ENCODE results near the gene CCNF. TPM values are rescaled to one million over a fixed set of nuclear protein-coding genes. Genes with fewer than 3 reads are reported as not detected.

Gene CCNF
- total and polyA plus RNA-seq, 2 donors: 4.0 to 22.7 TPM

Other genes with a start within 250 kb of the CCNF start
- 0.05 TPM for gene CASKIN1, start 232.8 kb upstream of the CCNF start, total RNA-seq
- gene CASKIN1, start 232.8 kb upstream of the CCNF start, polyA plus RNA-seq: 0.48 TPM
- gene MLST8, start 224.0 kb upstream of the CCNF start, total RNA-seq: 20.3 TPM
- 34.6 TPM for gene MLST8, start 224.0 kb upstream of the CCNF start, polyA plus RNA-seq
- gene BRICD5, start 218.6 kb upstream of the CCNF start, total RNA-seq: 4.0 TPM
- gene BRICD5, start 218.6 kb upstream of the CCNF start, polyA plus RNA-seq: 21.3 TPM
- gene PGP, start 214.6 kb upstream of the CCNF start, total RNA-seq: 12.4 TPM
- 12.9 TPM for gene PGP, start 214.6 kb upstream of the CCNF start, polyA plus RNA-seq
- gene E4F1, start 205.9 kb upstream of the CCNF start, total RNA-seq: 26.5 TPM
- 42.3 TPM for gene E4F1, start 205.9 kb upstream of the CCNF start, polyA plus RNA-seq
- gene DNASE1L2, start 193.0 kb upstream of the CCNF start, total RNA-seq: 0.99 TPM
- 3.5 TPM for gene DNASE1L2, start 193.0 kb upstream of the CCNF start, polyA plus RNA-seq
- gene ECI1, start 177.9 kb upstream of the CCNF start, total RNA-seq: 31.1 TPM
- gene ECI1, start 177.9 kb upstream of the CCNF start, polyA plus RNA-seq: 47.0 TPM
- 87.2 TPM for gene RNPS1, start 161.3 kb upstream of the CCNF start, total RNA-seq
- 130 TPM for gene RNPS1, start 161.3 kb upstream of the CCNF start, polyA plus RNA-seq
- 8.4 TPM for gene ABCA3, start 88.7 kb upstream of the CCNF start, total RNA-seq
- gene ABCA3, start 88.7 kb upstream of the CCNF start, polyA plus RNA-seq: 8.6 TPM
- gene TEDC2, start 30.7 kb downstream of the CCNF start, total RNA-seq: 11.0 TPM
- 1.8 TPM for gene TEDC2, start 30.7 kb downstream of the CCNF start, polyA plus RNA-seq
- gene NTN3, start 41.9 kb downstream of the CCNF start, total RNA-seq: 0.71 TPM
- gene NTN3, start 41.9 kb downstream of the CCNF start, polyA plus RNA-seq: 0.02 TPM
- 3.5 TPM for gene TBC1D24, start 45.7 kb downstream of the CCNF start, total RNA-seq
- gene TBC1D24, start 45.7 kb downstream of the CCNF start, polyA plus RNA-seq: 3.7 TPM
- gene ATP6V0C, start 84.5 kb downstream of the CCNF start, total RNA-seq: 11.0 TPM
- 103 TPM for gene ATP6V0C, start 84.5 kb downstream of the CCNF start, polyA plus RNA-seq
- 22.1 TPM for gene AMDHD2, start 90.9 kb downstream of the CCNF start, total RNA-seq
- 33.2 TPM for gene AMDHD2, start 90.9 kb downstream of the CCNF start, polyA plus RNA-seq
- 0.47 TPM for gene CEMP1, start 102.0 kb downstream of the CCNF start, total RNA-seq
- 1.2 TPM for gene CEMP1, start 102.0 kb downstream of the CCNF start, polyA plus RNA-seq
- gene PDPK1, start 108.6 kb downstream of the CCNF start, total RNA-seq: 17.2 TPM
- gene PDPK1, start 108.6 kb downstream of the CCNF start, polyA plus RNA-seq: 14.1 TPM